Stimulated activated CD8-positive, alpha-beta memory T cell treated with anti-CD3 and anti-CD28 coated beads, Interleukin-15, amount 100 ng/mL, for 24 hours (primary cell): ENCODE data around the gene FUT7.

Experiments used
- DNase-seq: peaks from one replicate; pipeline ENCODE4 v3.0.0-alpha.2; 2020; ENCODE audit warnings: low read depth

The FUT7 gene, protein sequence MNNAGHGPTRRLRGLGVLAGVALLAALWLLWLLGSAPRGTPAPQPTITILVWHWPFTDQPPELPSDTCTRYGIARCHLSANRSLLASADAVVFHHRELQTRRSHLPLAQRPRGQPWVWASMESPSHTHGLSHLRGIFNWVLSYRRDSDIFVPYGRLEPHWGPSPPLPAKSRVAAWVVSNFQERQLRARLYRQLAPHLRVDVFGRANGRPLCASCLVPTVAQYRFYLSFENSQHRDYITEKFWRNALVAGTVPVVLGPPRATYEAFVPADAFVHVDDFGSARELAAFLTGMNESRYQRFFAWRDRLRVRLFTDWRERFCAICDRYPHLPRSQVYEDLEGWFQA

DNA sequence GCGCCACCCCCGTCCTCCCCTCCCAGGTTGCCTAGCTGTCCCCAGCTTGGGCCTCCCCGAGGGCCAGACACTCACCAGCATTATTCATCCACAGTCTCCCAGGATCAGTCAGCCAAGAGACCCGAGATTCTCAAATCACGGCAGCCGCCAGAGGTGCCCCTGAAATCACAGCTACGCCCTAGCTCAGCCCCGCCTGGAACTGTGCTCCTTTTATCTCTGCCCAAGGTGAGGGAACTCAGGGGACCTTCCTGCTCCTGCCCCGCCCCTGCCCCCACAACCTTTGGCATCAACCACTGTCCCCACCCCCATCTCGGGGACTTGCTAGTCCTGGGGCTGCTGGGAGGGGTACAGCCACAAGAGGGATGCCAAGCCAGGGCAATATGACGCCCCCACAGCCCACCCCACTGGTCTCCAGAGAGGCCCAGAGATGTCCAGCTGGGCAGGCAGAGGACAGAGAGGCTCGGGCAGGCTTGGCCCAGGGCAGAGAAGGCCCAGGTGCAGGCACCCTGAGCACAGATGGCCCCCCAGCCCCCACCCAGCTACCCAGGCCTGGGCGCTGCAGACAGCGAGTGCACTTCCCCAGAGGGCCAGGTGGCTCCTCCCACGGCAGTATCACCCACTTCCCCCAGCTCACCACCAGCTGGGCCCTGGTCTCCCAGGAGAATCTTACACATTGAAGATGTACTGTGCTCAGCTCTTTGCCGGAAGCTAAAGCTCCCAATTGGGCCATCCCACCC, at the start of gene FUT7:
Gene FUT7, minus strand, starts transcription at position 185 of the 737 bp plus-strand sequence. Its CDS starts 97 bp downstream, at position 88.
- no peak for DNase-seq

DNA sequence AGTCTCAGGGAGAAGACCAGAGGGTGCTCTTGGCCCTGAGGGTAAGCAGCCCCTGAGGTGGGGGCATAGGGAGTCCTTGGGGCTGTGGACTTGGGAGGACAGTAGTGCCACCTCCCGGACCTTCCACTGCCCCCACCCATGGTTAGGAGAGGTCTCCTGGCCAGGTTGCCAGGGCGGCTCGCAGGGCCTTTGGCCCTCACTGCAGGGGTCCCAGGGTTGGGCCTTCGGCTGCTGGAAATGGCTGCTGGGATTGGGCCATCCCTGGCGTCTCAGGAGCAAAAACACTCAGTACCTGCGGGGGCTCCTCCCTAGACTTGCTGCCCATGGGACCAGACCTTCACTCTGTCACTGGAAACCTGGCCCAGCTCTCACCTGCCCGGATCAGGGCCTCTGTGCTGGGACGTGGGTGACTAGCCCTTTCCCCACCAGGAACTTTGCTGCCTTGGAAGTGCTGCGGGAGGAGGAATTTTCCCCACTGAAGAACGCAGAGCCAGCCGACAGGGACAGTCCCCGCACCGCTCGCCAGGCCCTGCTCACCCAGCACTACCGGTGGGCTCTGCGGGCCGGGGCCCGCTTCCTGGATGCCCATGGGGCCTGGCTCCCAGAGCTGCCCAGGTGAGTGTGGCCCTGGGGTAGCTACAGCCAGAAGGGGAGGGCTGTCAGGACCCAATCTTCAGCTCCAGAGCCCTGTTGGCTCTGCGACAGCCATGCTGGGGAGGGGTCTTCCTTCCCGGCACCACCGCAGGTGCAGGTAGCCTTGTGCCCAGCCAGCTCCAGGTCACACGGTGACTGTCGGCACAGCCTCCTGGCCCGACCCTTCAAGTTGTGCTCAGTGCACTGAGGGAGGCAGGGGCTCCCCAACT, 48.6 kb upstream of the FUT7 start:
- no peak for DNase-seq

DNA sequence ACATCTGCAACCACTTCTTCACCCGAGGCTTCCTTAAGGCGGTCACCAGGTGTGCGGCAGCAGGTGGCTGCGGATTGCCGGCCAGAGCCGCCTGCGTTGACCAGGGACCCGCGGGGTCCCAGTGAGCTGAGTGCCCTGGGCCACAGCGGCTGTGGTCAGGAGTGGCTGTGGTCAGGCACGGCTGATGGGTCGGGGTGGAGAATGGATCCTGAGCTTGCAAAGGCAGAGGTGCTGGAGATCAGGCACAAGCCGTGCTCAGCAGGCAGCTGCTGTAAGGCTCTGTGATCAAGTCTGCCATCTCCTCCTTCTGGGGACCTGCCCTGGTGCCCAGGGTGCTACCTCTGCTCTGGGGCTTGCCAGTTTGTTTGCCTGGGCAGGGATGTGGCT, 47.5 kb upstream of the FUT7 start:
- no peak for DNase-seq

DNA sequence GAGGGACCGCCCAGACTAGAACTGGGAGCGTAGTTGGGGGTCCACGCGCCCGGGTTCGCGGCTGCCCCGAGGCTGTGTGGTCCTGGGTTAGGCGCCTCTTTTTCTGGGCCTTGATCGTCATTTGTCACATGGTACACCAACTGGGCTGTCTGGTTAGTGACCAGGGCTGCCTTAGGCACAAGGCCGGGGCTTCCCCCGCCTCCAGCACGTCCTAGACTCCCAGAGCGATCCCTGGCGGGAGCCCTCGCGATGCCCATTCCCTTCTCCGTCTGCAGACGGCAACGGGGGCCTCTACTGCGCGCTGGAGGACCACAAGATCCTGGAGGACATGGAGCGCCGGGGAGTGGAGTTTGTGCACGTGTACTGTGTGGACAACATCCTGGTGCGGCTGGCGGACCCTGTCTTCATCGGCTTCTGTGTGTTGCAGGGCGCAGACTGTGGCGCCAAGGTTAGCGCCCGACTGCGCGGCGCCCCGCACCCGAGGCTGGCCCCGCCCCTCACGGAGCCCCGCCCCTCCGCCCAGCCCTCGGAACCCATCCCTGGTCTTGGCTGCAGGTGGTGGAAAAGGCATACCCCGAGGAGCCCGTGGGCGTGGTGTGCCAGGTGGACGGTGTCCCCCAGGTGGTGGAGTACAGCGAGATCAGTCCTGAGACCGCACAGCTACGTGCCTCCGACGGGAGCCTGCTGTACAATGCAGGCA, 47.0 kb upstream of the FUT7 start:
- DNase-seq, result no peak

DNA sequence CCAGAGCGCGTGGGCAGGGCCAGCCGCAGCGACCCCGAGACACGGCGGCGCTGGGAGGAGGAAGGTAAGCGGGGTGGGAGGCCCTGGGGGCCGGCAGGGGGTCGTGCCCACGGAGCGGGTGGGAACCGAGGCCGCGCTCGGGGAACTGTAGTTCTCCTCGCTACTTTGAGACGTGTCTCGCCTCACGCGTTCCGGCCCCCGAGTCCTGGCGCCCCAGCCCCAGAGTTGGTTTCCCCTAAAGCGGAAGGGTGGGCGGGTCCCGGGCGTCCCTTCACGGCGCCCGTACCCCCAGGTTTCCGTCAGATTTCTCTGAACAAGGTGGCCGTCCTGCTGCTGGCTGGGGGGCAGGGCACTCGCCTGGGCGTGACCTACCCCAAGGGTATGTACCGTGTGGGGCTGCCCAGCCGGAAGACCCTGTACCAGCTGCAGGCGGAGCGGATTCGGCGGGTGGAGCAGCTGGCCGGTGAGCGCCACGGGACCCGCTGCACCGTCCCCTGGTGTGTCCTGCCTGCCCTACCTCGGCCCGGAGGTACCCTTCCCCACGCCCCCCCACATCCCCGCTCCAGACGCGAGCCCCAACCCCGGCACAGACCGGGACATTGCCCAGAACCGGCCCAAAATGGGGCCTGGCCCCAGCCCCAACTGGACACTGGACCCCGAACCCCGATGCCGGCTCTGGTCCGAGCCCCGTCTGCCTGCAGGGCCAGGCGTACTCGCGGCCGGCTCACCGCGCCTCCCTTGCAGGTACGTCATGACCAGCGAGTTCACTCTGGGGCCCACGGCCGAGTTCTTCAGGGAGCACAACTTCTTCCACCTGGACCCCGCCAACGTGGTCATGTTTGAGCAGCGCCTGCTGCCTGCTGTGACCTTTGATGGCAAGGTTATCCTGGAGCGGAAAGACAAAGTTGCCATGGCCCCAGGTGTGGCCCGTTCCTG, 46.1 kb upstream of the FUT7 start:
- no peak for DNase-seq

DNA sequence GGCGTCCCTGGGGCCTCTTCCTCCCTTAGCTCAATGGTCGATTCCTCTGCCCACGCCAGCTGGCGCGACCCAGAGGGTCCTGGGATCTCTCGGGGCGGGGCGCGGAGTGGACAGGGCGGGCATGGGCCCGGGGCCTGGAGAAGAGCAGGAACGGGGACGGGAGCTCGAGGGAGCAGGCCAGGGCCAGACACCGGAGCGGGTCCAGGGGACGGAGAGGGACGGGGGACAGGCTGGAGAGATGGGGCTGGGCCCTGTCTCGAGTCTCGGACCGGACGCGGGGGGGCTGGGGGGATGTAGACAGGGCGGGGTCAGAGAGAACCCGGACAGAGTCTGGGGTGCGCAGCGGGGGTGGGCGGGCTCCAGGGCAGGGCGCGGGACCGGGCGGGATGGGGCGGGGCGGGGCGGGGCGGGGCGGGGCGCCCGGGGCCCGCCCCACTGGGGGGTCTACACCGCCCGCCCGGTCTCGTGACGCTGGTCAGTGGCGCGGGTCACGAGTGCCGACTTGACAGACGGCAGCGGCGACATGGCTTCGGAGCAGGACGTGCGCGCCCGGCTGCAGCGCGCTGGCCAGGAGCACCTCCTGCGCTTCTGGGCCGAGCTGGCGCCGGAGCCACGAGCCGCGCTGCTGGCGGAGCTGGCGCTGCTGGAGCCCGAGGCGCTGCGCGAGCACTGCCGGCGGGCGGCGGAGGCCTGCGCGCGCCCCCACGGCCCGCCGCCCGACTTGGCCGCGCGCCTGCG, 45.3 kb upstream of the FUT7 start, which contains the start of gene UAP1L1:
Gene UAP1L1, plus strand, starts transcription at position 508 of the 738 bp plus-strand sequence. Its CDS starts 16 bp downstream, at position 524.
- no peak for DNase-seq

DNA sequence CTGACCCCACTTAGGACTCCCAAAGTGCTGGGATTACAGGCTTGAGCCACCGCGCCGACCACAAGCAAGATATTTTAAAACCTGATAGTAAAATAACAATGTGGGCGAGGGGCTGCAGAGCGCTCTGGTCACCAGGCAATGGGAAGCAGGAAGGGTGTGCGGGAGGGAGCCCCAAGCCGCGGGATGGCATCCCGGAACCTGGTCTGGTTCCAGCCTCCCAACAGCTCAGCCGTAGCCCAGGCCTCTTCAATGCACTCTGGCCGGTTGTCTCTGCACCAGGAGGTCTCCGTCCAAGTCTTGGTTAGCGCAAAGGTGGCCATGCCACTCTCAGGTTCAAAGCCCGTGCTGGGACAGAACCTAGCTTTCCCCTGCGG, 44.7 kb upstream of the FUT7 start:
- no peak for DNase-seq

DNA sequence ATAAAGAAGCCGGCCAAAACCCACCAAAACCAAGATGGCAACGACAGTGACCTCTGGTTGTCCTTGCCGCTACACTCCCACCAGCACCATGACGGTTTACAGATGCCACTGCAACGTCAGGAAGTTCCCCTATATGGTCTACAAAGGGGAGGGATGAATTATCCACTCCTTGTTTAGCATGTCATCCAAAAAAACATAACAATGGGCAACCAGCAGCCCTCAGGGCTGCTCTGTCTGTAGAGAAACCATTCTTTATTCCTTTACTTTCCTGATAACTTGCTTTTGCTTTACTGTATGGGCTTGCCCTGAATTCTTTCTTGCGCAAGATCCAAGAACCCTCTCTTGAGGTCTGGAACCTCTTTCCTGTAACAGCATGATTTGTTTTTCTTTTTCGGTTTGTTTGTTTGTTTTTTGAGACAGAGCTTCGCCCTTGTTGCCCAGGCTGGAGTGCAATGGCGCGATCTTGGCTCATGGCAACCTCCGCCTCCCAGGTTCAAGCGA, 43.4 kb upstream of the FUT7 start:
- no peak for DNase-seq

DNA sequence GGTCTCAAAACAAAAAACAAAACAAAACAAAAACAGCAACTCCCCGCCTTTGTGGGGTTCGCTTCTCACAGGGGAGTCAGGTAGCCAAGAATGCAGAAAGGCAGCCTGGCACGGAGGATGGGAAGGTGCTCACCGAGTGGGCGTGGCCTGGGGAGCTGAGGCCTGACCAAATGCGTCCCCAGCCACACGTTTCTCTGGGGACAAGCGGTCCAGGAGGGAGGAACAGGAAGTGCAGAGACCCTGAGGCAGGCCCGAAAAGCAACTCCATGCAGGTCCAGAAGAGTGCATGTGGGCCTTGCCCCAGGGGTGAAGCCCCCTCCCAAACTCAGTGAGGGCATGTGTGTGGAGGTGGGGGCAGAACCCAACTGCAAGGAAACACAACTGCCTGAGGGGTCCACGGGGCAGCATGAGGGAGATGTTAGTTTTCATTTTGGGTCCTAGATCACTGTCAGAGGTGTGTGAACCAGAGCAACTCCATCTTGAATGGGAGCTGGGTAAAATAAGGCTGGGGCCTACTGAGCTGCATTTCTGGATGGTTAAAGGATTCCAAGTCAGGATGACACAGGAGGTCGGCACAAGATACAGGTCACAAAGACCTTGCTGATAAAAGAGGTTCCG, 42.9 kb upstream of the FUT7 start:
- DNase-seq, result no peak

DNA sequence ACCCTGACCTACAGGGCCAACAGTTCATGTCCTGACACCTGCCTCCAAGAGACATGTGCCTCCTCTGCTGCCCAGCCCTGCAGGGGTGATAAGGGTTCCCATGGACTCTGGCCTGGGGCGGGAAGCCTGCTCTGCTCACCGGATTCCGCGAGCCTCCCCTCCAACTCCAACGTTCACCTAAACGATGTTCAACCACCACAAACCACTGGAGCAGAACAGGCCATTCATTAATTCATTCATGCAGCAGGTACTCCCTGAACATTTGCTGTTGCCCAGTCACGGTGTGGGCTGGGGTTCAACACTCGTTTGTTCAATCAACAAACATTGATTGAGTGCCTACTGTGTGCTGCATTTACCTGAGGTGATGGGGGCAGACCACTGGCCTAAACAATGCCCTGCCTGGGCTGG, 42.1 kb upstream of the FUT7 start:
- no peak for DNase-seq

DNA sequence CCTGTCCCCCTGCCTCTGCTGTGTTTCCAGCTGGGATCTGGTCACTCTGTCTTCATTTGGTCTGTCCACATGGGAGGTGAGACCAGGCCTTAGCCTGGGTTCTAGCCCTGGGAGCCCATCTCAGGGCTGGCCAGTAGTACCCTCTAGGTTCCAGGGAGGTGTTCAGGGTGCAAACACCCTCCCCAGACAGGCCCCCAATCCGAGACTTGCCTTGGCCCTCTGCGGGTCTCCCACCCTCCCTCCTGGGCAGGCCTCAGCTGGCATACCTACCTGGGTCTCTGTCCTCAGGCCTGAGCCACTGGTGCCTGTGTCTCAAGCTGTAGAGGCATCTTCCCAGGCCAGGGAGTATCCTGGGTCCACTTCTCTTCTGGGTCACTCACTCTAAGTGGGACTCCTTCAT, 39.4 kb upstream of the FUT7 start:
- no peak for DNase-seq

DNA sequence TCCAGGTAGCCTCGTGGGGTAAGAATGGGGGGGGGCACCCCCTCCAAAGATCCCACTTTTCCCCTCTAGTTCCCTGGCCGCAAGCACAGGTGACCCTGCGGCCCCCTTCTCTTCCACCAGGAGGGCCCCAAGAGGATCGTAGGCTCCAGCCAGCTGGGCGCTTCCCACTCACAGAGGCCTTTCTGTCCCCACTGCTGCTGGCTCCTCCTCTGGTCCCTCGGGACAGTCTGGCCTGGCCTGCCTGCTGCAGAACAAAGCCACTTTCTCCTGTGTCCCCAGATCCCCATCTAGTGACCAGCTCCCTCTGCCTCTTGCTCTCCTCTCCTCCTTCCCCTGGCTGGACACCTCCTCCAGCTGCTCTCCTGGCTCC, 39.0 kb upstream of the FUT7 start:
- DNase-seq, result no peak

DNA sequence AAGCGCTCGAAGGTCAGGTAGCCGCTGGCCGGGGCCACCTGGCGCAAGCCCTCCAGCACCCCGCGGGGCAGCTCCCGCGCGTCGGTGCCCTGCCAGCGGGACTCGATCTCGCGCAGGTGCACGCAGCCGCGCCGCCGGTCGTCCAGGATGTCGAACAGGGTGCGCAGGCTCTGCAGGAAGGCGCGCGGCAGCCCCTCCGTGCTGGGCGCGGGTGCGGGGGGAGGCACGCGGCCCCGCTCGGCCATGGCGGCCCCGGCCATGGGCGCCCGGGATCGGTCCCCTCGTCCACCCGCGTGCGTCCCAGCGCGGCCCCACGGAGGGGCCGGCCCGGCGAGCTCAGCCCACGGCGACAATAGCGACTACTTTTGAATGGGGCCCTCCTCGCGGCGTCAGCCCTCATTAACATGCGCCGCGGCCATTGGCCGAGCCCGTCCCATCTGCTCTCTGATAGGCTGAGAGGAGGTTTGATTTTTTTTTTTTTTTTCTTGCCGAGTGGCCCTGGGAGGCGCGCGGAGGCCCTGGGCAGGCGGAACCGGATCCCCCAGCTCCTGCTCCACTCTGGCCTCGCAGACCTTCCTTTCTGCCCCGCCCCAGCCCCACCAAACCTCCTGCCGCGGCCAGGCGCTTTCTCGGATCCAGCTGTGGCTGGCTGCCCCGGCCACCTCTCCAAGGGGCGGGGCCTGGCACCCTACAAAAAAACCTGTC, 38.5 kb upstream of the FUT7 start, which contains the start of gene SAPCD2:
Gene SAPCD2, minus strand, starts transcription at position 357 of the 705 bp plus-strand sequence. Its CDS starts 97 bp downstream, at position 260.
- peak; percentile 61 for DNase-seq

DNA sequence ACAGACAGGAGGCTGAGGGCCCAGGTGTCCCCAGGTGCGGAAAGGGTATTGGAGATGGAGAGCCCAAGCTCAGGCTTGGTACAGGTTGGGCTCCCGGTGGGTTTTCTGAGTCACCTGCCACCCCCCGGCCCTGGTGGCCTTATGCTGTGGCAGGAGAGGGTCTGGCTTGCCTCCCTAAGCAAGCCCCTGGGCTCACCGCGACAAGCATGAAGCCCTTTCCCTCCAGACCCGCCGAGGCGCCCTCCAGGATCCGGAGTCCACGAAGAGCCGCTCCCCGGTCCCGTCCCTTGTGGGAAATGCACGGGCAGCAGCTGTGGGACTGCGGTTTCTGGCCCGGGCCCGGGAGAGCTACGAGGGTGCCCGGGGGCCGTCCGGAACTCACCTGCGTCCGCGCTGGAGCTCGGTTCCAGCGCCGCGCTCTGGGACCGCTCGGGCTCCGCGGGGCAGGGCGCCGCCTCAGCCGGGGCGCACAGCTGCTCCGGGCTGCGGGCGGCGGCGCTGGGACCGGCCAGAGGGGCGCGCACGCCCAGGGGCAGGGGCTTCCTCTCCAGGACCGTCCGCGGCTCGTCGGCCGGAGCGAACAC, 37.7 kb upstream of the FUT7 start:
- no peak for DNase-seq

DNA sequence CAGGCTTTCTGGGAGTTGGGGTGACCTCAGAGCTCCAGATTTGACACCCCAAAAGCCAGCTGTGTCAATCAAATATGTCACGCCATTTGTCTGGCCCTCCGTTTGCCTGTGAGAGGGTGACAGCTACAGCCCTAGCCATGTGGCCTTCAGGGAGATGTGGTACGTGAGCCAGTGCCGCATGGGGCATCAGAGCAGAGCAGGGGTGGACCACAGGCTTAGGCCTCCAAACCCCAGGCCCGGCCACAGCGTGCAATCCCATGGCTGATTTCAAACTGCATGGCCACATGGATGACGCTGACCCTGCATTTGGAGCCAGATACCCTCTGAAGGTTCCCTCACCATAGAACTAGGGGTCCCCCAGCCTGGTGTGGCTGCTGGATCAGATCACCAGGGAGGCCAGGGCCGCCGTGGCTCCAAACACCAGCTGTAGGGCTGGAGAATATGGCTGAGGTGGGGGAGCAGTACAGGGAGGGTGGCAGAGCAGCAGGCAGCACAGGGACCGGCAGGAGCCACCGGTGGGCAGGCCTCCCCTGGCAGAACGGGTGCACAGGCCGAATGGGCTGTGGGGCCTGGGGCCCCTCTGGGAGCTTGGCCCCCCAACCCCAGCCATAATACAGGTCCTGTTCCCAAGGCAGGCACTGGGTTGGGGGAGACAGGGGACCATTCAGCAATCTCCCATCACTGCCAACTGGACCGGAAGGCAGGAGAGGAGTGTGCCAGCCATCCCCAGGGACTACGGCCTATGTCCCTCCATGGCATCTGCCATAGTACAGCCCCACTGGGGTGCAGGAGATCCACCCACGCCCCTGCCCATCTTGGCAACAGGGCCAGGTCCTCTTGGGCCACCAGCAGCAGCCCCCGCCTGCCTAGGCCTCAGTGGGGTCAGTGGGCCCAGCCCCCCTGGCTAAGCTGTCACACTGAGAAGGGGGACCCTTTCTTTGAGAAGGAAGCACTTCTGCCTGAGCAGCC, 36.9 kb upstream of the FUT7 start:
- DNase-seq, result no peak

DNA sequence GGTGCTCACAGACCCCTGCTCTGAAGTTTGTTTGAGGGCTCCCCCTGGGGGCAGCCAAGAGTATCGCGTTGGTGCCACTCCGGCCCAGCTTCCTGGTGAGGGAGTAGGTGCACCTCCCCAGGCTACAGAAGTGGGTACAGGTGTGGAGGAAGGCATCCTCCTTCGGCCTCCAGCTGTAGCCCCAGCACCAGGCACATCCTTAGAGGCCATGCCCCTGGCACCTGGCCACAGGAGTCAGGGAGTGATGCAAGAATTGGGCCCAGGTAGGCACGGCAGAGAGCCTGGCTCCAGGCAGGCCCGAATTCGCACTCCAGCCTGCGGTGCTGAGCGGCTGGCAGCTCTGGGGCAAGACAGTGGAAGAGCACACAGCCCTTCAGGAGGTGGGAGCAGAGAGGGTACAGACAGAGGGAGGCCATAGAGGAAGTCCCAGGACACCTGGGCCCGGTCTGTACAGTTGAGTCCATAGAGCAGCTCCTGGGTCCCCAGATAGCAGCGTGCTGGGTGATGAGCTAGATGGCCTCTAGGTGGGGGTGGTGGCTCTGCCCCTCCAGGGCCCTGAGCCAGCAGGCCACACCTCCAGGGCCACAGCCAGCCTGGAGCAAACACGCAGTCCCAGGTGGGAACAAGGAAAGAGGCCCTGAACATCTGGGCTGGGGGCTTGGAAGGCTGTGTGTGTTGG, 36.1 kb upstream of the FUT7 start:
- DNase-seq, result peak; percentile 72
